Stimulated activated CD4-positive, alpha-beta T cell treated with anti-CD3 and anti-CD28 coated beads, Interleukin-12 subunit alpha, Interleukin-12 subunit beta, amount 100 ng/mL, for 4 hours (primary cell): ENCODE measurements around the gene OR14A16.

Experiments used
- DNase-seq: peaks from one replicate; pipeline ENCODE4 v3.0.0-alpha.2; 2020

OR14A16 gene, protein sequence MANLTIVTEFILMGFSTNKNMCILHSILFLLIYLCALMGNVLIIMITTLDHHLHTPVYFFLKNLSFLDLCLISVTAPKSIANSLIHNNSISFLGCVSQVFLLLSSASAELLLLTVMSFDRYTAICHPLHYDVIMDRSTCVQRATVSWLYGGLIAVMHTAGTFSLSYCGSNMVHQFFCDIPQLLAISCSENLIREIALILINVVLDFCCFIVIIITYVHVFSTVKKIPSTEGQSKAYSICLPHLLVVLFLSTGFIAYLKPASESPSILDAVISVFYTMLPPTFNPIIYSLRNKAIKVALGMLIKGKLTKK

DNA sequence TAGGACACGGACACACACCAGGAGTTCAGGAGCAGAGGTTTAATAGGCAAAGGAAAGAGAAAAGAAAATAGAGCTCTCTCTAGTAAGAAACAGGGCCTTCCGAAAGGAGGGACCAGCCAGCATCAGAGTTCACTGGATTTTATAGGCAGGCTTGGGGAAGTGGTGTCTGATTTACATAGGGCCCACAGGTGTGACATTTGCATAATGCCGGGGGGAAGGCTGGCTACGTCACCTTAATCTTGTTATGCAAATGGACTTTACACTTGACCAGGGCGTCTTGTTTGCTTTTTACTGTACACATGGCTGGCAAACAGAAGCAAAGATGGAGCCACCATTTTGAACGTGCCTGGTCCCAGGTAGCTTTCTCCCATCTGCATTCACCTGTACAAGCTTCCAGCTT is at the start of gene OR14A16:
Gene OR14A16, minus strand, starts transcription at position 97 of the 400 bp plus-strand sequence. CDS start 8,390 bp downstream, outside the sequence.
- no peak for DNase-seq

DNA sequence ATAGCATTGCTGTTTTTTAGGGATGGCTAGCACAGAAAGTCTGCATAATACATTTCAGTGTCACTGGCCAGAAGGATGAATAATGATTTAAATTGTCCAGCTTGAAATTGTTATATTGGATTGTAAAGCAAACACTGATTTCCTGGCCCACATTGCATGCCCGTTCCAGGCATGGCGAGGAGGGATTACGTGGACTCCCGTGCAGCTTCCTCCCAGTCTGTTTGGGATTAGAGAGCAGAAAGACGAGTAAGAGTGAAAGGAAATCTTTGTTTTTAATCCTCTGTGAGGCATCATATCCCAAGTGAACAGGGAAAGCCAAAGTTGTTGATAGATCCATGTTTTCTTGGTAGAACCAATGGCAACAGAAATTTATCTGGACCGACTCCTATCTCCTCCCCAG is 41.5 kb upstream of the OR14A16 start:
- DNase-seq, result no peak

DNA sequence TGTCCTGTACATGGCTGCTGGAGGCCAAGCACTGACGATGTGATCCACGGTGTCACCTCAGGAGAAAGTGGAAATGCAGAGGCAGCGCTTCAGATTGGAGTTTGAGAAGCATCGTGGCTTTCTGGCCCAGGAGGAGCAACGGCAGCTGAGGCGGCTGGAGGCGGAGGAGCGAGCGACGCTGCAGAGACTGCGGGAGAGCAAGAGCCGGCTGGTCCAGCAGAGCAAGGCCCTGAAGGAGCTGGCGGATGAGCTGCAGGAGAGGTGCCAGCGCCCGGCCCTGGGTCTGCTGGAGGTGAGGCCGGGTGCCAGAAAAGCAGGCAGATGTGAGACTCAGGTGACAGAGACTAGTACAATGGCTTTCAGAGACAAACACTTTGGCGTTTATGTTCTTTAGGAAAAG is 40.7 kb upstream of the OR14A16 start:
- DNase-seq, result no peak

DNA sequence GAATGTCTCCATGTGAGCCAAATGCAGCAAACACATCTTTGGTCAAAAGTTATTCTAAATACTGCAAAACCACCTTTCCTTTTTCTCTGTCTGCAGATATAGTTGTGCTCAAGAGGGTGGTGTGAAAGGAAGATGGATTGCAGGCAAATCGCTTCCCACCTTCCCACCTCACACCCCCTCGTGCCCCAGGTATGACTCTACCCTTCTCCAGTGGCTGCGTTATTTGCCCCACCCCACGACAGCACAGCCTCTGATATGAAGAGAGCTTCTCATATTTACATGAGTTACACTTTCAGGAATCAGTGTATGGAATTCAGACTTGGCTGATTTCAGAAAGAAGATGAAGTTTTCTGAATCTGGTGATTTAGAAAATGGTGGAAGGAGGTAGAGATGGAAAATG is 38.8 kb upstream of the OR14A16 start:
- DNase-seq, result no peak

DNA sequence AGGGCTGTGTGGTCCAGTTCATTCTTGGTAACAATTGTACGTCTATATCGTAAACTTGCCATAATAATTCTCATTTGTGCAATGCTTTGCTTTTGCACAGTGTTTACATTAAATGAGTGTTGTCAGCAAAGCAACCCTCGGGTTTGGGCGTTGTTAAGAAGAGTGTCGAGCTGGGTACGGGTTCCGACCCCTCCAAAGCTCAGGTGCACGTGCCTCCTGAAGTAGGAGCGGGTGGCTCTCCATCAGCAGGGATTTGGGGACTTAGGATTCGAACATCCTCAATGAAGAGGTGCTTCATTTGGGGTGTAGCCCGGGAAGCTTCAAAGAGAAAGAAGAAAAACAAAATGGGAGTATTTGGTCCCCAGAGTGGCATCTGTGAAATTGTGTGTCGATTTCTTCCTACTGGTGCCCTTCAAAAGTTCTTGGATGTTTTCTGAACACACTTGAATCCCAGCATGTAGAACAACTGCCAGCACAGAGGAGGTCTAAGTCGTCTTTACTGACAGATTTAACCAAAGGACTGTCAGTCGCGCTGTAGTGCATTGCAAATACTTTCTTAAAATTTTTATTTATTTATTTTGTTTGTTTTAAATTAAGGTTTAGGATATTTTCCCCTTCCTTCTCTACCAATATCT is 34.2 kb upstream of the OR14A16 start:
- no peak for DNase-seq

DNA sequence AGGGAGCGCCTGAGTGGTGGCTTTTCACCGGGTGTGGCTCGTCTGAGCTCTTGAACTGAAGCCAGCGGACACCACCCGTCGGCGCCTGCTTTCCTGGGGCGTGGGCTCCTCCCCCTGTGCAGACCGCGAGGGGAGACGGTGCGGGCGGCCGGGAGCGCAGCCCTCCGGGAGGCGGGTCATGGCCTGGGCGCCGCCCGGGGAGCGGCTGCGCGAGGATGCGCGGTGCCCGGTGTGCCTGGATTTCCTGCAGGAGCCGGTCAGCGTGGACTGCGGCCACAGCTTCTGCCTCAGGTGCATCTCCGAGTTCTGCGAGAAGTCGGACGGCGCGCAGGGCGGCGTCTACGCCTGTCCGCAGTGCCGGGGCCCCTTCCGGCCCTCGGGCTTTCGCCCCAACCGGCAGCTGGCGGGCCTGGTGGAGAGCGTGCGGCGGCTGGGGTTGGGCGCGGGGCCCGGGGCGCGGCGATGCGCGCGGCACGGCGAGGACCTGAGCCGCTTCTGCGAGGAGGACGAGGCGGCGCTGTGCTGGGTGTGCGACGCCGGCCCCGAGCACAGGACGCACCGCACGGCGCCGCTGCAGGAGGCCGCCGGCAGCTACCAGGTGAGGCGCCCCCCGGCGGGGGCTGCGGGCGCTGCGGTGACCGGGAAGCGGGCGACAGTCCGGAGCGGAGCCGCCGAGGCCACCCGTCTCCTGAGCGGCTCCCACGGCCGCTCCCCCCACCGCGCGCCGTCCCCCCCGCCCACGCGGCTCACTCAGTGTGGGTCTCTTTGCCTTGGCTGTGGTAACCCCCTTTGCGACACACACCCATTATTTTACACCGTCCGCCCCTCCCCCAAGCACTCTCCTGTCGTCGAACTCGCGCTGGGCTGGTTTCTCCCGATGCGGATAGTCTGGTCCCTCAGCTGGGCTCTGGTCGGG is 33.4 kb upstream of the OR14A16 start, which contains the start of gene TRIM58:
Gene TRIM58, plus strand, starts transcription at position 119 of the 916 bp plus-strand sequence. Its CDS starts 60 bp downstream, at position 179.
- no peak for DNase-seq

DNA sequence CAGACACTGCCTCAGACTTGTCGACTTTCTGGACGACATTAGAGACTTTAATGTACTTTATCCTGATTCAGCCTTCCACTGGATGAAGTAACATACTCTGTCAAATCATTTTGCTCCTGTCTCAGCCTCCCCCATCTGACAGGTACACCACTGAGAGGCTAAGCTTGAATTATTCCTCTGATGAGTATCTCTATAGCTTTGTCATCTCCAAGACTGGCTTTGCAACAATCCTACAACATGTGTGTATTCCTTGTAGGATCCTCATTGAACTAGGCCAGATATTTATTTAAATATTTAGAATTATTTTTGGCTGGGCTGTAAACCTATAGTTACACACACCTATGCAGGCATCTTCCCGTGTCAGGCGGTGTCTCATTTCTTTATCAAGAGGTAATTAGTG is 32.0 kb upstream of the OR14A16 start:
- DNase-seq, result no peak

DNA sequence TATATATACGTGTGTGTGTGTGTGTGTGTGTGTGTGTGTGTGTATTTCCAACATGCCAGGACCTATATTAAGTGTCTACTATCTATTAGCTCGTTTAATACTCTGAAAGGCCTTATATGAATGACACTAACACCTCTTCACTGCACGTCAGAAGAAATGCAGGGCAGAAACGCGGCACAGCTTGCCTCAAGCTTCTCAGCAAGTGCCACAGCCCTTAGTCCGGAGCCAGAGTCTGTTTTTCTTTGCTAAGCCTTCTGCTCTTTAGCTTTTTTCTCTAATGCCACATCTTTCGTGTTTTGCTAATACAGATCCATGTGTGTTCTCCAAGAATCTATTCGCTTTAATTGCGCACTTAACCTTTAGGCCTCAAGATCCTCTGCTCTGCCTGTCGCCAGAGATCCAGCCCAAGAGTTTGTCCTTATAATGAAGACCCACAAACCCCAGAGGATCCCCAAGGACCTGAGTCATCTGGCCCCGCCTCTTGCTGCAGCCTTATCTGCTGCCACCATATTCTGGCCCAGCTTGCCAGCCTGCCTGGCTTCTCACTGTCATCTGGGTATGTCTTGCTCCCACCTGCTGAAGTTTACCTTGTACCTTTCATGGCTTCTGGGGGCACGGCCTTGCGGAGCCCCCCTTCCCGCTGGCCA is 31.1 kb upstream of the OR14A16 start:
- DNase-seq, result no peak

DNA sequence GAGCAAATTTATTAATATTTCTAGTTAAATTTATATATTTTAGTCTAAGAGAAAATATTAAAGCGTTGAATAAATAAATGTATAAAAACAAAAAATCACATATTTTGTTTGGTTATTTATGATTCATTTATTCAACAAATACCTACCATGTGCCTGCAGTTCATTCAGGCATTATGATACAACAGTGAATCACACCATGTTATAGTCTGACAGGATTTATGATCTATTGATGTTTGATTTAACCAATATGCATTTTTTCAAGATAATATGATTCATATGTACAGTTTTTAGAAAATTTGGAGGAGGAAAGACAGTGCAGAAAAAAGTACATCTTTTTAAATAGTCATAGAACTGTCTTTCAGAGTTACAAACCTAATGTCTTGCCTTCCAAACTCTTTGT is 25.7 kb upstream of the OR14A16 start:
- no peak for DNase-seq

DNA sequence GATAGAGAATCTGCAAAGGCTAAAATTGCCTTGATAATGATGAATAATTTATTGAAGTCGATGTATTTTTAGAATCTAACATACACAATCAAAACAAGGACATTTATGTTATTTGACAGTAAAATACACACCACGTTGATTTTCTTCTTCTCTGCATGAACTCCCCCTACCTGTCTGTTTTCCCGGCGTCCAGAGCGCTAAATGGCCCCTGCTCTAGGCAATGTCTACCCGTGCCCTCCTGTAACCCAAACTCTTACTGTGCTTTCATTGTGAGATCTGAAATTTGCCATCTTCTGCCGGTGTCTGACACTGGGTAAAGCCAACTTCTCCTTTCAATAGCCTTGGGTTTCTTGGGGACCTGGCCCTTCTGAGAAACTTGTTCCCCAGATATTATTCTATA is 24.4 kb upstream of the OR14A16 start:
- DNase-seq, result no peak

DNA sequence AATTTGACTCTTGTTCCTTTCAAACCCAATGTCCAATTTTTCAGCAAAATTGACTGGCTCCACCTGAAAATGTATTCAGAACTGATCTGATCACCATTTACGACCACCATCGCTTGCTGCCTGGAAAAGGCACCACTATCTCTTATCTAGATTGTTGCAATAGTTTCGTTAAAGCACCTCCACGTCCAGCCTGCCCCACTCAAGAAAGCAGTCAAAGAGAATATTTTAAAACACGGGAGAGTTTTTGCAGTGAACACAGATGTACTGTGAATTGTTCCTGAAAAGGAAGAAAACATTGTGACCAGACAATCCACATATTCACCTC is 21.7 kb upstream of the OR14A16 start:
- DNase-seq, result no peak

DNA sequence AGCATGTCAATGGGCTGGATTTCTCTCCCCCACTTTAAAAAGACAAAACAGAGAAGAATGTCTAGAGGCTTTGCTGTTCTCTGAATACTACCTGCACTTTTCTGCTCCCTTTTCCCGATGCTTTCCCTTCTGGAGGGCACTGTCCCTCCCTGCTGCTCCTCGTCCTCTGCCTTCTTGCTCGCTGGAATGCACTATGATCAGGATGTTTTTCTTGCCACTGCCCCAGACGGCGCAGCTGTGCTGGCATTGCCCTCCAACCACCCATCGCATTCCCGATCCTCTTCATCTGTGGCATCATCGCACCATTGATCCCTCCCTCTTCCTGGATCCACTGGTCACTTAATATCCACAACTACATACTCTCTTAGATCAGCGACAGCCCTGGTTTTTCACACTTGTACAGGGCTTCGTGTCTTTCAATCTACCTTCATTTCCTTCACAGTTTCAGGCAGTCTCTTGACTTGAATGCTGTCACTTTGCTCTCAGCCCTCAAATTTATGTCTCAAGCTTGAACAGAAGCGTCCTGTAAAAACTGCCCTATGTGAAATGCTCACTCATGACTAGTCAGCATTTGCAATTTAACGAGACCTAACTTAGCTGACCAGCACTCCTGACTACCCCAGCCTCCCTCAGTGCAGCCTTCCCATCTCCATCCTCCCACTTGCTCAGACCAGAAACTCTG is 21.2 kb upstream of the OR14A16 start:
- no peak for DNase-seq

DNA sequence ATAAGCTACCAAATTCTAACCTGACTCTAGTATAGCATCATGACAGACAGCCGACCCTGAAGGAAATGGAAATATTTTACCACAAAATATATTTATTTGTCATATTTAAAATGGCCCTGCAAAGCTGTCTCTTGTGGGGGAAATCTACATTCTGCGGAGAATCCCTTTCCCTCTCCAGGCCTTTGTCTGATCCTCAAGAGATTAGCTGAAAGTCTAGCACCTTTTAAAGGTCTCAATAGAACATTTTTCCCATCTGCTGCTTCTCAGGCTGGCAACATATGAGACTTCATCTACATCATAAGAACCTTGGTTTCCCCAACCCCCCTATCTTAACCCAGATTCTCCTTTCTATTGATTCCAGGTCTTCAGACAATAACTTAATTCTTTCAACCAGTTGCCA is 19.5 kb upstream of the OR14A16 start:
- no peak for DNase-seq

DNA sequence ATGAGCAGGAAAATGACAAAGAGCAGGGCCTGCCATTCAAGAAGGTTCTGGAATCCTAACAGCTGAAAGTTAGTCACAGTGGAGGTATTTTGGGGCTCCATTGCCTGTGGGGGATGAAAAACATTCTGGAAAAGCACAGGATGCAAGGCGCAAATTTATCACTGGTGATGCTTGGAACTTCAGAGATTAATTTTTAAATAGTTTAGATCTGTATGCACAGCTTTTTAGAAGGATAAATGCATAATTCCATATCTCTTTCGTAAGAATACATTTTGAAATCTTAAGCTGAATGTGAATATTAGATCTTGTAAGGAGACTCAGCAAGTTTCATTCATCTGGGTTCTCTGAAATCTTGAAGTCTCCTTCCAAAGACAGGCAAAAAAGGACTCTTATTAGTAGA is 17.9 kb upstream of the OR14A16 start, which contains the start of gene OR11L1:
Gene OR11L1, minus strand, starts transcription at position 101 of the 400 bp plus-strand sequence. Its CDS starts 0 bp downstream, at position 101.
- no peak for DNase-seq

DNA sequence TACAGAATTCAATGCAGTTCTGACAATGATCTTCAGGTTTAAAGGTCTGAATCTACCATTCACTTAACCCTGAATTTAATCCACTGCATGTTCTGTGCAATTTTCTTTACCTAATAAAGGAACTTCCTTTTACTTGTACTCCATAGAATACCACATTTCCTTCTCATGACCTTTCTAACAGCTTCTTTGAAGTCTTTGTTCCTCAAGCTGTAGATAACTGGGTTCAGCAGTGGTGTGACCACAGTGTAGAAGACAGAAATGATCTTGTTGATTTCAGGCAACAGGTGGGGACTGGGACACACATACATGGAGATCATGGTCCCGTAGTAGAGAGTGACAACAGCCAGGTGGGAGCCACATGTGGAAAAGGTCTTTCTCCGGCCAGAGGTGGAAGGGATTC is 16.9 kb upstream of the OR14A16 start:
- DNase-seq, result no peak

DNA sequence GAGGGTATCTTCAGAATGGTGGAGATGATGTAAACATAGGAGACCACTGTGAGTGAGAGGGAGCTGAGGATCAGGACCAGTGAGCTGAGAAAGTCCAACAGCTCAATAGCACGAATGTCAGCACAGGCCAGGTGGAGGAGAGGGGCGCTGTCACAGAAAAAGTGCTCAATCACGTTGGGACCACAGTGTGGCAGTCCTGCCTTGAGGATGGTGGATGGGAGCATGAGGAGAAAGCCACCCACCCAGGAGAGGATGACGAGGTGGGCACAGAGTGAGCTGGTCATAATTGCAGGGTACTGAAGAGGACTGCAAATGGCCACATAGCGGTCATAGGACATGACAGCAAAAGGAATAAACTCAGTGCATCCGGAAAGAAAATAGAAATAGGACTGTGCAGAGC is 9.7 kb upstream of the OR14A16 start:
- no peak for DNase-seq

DNA sequence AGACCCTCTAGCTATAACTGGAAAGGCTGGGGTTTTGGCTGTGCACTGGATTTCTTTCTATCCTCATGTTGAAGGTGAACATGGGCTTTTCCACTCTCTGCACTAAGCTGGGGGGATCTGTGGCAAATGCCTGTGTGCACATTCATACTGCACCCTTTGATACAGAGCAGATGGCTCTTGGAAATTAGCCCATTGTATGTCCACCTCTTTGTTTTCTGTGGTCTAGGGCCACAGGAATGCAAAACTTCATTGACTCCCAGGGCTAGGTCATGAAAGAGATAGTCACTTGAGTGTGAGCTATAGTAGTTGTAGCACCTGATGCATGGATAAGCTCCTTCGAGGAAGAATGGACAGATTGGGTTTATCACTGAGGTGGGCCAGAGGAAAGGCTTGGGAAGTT is 5.7 kb upstream of the OR14A16 start:
- DNase-seq, result no peak

DNA sequence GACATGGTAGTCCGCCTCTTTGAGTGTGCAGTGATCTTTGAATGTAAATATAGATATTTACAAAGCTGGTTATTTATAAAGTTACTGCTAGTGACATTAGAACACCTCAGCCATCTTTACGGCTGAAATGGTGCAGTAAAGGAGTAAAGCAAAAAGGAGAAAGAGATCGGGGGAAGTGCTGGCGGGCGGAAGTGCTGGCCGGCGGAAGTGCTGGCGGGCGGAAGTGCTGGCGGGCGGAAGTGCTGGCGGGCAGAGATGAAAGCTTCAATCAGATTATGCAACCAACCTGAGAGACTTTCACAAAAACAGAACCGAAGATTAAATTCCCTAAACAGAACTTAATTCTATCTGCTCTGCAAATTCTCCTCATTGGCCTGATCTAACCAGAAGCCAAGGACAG is 1.4 kb upstream of the OR14A16 start:
- no peak for DNase-seq

DNA sequence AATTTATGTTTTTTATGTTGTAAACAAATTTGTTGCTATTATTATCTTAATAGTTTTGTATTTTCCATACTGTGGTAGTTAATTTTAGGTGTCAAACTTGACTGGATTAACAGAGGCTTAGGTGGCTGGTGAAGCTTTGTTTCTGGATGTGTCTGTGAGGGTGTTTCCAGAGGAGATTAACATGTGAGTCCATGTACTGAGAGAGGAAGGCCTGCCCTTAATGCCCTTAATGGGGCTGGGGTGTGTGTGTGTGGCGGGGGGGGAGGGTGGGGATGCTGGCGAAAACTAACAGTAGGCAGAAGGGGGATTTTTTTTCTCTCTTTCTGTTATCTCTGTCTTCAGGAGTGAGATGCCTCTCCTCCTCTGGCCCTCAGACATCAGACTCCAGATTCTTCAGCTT is 1.9 kb downstream of the OR14A16 start:
- DNase-seq, result no peak

DNA sequence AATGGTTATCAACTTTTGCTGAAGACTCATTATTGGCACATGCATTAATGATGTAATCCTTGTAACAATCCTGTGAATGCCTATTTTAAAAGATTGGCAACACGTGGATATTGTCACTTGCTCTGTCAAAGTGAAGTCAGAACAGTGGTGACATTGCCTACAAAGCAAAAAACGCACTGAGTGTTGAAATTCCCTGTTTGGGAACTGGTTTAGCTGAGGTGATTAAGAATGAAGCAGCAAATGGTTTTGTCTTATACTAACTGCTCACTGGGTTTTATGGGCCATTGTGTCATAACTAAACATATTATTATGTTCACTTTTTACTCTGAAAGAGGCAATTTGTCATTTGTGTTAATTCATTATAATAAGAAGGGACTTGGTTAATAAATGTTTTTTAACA is 11.3 kb downstream of the OR14A16 start:
- no peak for DNase-seq

DNA sequence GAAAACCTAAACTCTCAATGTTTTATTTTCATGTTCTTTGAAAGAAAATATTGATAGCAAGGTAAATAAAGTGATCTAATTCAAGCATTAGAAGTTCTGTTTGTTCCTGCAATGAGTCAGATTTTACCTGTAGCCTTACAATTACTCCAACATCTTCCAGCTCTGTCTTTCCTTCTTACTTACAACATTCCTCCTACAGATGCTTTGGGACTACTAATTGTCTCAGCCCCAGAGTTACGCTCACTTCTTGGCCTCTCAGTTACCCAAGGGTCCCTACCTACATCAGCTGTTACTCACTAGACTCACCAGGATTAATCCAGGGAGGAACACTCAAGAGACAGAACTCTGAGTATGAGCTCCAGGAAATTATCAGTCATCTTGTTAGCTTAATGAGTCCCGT is 26.4 kb downstream of the OR14A16 start:
- DNase-seq, result no peak

DNA sequence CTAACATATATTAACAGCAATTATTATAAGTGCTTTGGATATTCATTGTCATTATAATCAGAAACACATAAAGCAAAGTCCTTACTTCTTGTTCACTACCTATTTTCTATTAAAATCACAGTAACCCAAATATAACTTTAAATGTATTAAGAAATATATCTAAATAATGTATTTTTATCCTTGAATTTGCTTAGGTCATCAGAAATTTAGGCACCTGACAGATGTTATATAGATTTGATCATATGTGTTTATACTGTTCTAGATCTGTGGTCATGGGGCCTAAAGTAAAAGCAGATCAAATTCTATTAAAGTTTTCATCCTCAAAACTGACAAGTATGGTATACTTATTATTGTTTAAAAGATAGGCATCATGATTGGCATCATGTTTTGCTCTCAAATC is 54.3 kb downstream of the OR14A16 start:
- no peak for DNase-seq
